H9 (cell line): ENCODE data around the gene DENND5B. TPM values are rescaled to one million over a fixed set of nuclear protein-coding genes. Genes with fewer than 3 reads are reported as not detected.
A peak's percentile ranks its signal among the peaks of the same experiment; 100 is the strongest.

Experiments used
- DNase-seq: peaks from one replicate; pipeline ENCODE4 v3.0.0-alpha.2; 2017
- H2AFZ ChIP-seq: one replicate; pipeline ENCODE4 v1.6.1; 2013; ENCODE audit warnings: mild to moderate bottlenecking, low read length, control low read depth, moderate library complexity
- H2AK5ac ChIP-seq: 2 replicates; pipeline ENCODE4 v1.6.1; 2013; ENCODE audit warnings: low read length, control low read depth, mixed read lengths; ENCODE audit not compliant: insufficient read length
- H2BK120ac ChIP-seq: one replicate; pipeline ENCODE4 v1.6.1; 2013; ENCODE audit warnings: low read depth, mild to moderate bottlenecking, low read length, control low read depth, inconsistent platforms; ENCODE audit not compliant: poor library complexity, severe bottlenecking
- H2BK12ac ChIP-seq: 2 replicates; pipeline ENCODE4 v1.6.1; 2013; ENCODE audit warnings: low read length, control low read depth, mixed read lengths, low read depth; ENCODE audit not compliant: insufficient read length
- H2BK15ac ChIP-seq: 2 replicates; pipeline ENCODE4 v1.6.1; 2013; ENCODE audit warnings: low read depth, low read length, control low read depth
- H2BK20ac ChIP-seq: one replicate; pipeline ENCODE4 v1.6.1; 2013; ENCODE audit warnings: low read depth, mild to moderate bottlenecking, low read length, control low read depth, inconsistent platforms; ENCODE audit not compliant: poor library complexity, severe bottlenecking
- H2BK5ac ChIP-seq: 2 replicates; pipeline ENCODE4 v1.6.1; 2013; ENCODE audit warnings: low read length, control low read depth, mixed read lengths; ENCODE audit not compliant: insufficient read length
- H3K14ac ChIP-seq: 2 replicates; pipeline ENCODE4 v1.6.1; 2013; ENCODE audit warnings: low read length, control low read depth; ENCODE audit not compliant: insufficient read depth
- H3K18ac ChIP-seq: 2 replicates; pipeline ENCODE4 v1.6.1; 2013; ENCODE audit warnings: low read depth, mild to moderate bottlenecking, mixed read lengths, low read length, control low read depth; ENCODE audit not compliant: insufficient read length
- H3K23ac ChIP-seq: 2 replicates; pipeline ENCODE4 v1.6.1; 2013; ENCODE audit warnings: low read length, control low read depth, mixed read lengths, low read depth; ENCODE audit not compliant: insufficient read length
- H3K23me2 ChIP-seq: 2 replicates; pipeline ENCODE4 v1.6.1; 2013; ENCODE audit warnings: low read depth, mild to moderate bottlenecking, mixed read lengths, low read length, control low read depth; ENCODE audit not compliant: insufficient read length, poor library complexity, severe bottlenecking
- H3K27ac ChIP-seq: 2 replicates; pipeline ENCODE4 v1.5.1; 2013; ENCODE audit warnings: low read length, control low read depth, mixed read lengths, low read depth; ENCODE audit not compliant: insufficient read length
- H3K27me3 ChIP-seq: 2 replicates; pipeline ENCODE4 v1.6.1; 2013; ENCODE audit warnings: low read length, control low read depth, inconsistent platforms; ENCODE audit not compliant: insufficient read depth
- H3K4ac ChIP-seq: 2 replicates; pipeline ENCODE4 v1.6.1; 2013; ENCODE audit warnings: low read depth, mild to moderate bottlenecking, control low read depth, inconsistent platforms, low read length, moderate library complexity
- H3K4me1 ChIP-seq: 2 replicates; pipeline ENCODE4 v1.6.1; 2013; ENCODE audit warnings: low read length, control low read depth, inconsistent platforms; ENCODE audit not compliant: insufficient read depth
- H3K4me2 ChIP-seq: 2 replicates; pipeline ENCODE4 v1.6.1; 2013; ENCODE audit warnings: low read length, control low read depth, mixed read lengths; ENCODE audit not compliant: insufficient read length, insufficient read depth
- H3K56ac ChIP-seq: 2 replicates; pipeline ENCODE4 v1.6.1; 2013; ENCODE audit warnings: low read depth, mild to moderate bottlenecking, mixed read lengths, low read length, control low read depth; ENCODE audit not compliant: insufficient read length
- H3K79me1 ChIP-seq: 2 replicates; pipeline ENCODE4 v1.6.1; 2013; ENCODE audit warnings: low read depth, mild to moderate bottlenecking, moderate library complexity, low read length, control low read depth, inconsistent platforms; ENCODE audit not compliant: insufficient read depth, poor library complexity, severe bottlenecking
- H3K79me2 ChIP-seq: 2 replicates; pipeline ENCODE4 v1.6.1; 2013; ENCODE audit warnings: low read length, control low read depth, inconsistent platforms; ENCODE audit not compliant: insufficient read depth
- H3K9ac ChIP-seq: 2 replicates; pipeline ENCODE4 v1.6.1; 2013; ENCODE audit warnings: low read length, control low read depth, mixed read lengths; ENCODE audit not compliant: insufficient read length; ENCODE audit errors: extremely low read depth
- H3K9me3 ChIP-seq: one replicate; pipeline ENCODE4 v1.6.1; 2013; ENCODE audit warnings: low read depth, low read length, inconsistent platforms; ENCODE audit not compliant: control insufficient read depth
- H3T11ph ChIP-seq: one replicate; pipeline ENCODE4 v1.6.1; 2013; ENCODE audit warnings: mild to moderate bottlenecking, low read length, control low read depth, inconsistent platforms
- H4K20me1 ChIP-seq: one replicate; pipeline ENCODE4 v1.6.1; 2013; ENCODE audit not compliant: control insufficient read depth, insufficient read length, insufficient read depth
- H4K5ac ChIP-seq: 2 replicates; pipeline ENCODE4 v1.6.1; 2013; ENCODE audit warnings: low read depth, mild to moderate bottlenecking, mixed read lengths, low read length, control low read depth; ENCODE audit not compliant: insufficient read length
- H4K8ac ChIP-seq: replicated peaks from 2 replicates; pipeline ENCODE4 v1.6.1; 2013; ENCODE audit warnings: low read length, control low read depth, mixed read lengths, low read depth; ENCODE audit not compliant: insufficient read length
- H4K91ac ChIP-seq: 2 replicates; pipeline ENCODE4 v1.6.1; 2013; ENCODE audit warnings: low read depth, mild to moderate bottlenecking, moderate library complexity, mixed read lengths, low read length, control low read depth; ENCODE audit not compliant: insufficient read length
- H3K27ac Mint-ChIP-seq, 3 experiments: 2 replicates in 2 of 3; 3 replicates in 1 of 3; pipeline ENCODE4 v1.8.0; 2020 to 2021; ENCODE audit warnings: mixed read lengths in 3 of 3, mild to moderate bottlenecking in 1 of 3, moderate library complexity in 1 of 3
- H3K27me3 Mint-ChIP-seq: 2 replicates; pipeline ENCODE4 v1.8.0; 2021; ENCODE audit warnings: low read depth, mild to moderate bottlenecking, moderate library complexity, mixed read lengths
- H3K36me3 Mint-ChIP-seq, 3 experiments: 2 replicates in 2 of 3; 3 replicates in 1 of 3; pipeline ENCODE4 v1.8.0; 2020 to 2021; ENCODE audit warnings: low read depth in 3 of 3, mixed read lengths in 3 of 3; ENCODE audit not compliant: insufficient read depth in 1 of 3
- H3K4me1 Mint-ChIP-seq, 2 experiments: 2 replicates each; pipeline ENCODE4 v1.8.0; 2020; ENCODE audit warnings: mixed read lengths in 2 of 2
- H3K4me3 Mint-ChIP-seq, 2 experiments: 2 replicates in 1 of 2; 3 replicates in 1 of 2; pipeline ENCODE4 v1.8.0; 2020 to 2021; ENCODE audit warnings: mild to moderate bottlenecking in 2 of 2, mixed read lengths in 2 of 2, moderate library complexity in 1 of 2
- H3K9me3 Mint-ChIP-seq, 2 experiments: 2 replicates in 1 of 2; 3 replicates in 1 of 2; pipeline ENCODE4 v1.8.0; 2020; ENCODE audit warnings: mild to moderate bottlenecking in 2 of 2, mixed read lengths in 2 of 2, moderate library complexity in 1 of 2
- WGBS: extraction: QIAGEN DNeasy Blood & Tissue Kit; methylation state at CpG from one replicate; pipeline ENCODE4 v1.1.7; 2013; ENCODE audit warnings: missing lambda C conversion rate, low lambda C conversion rate, mixed read lengths; ENCODE audit not compliant: insufficient read length; ENCODE audit errors: extremely low coverage; 5-methylcytosine and 5-hydroxymethylcytosine counted together
- total RNA-seq: library from RNA; stranded (reverse); gene quantifications from 2 replicates; pipeline ENCODE4 v1.2.1, GENCODE V29; 2021
- TF ChIP-seq, protein P1 (sequence below): fragments of 200-600 bp; sonication (generic); conservative IDR thresholded peaks from 3 replicates; pipeline ENCODE4 v1.8.0; 2021; ENCODE audit warnings: antibody characterized with exemption, mild to moderate bottlenecking

The DENND5B gene
- total RNA-seq, 1 experiment from 2014 or later = 13.4 TPM

DNA sequence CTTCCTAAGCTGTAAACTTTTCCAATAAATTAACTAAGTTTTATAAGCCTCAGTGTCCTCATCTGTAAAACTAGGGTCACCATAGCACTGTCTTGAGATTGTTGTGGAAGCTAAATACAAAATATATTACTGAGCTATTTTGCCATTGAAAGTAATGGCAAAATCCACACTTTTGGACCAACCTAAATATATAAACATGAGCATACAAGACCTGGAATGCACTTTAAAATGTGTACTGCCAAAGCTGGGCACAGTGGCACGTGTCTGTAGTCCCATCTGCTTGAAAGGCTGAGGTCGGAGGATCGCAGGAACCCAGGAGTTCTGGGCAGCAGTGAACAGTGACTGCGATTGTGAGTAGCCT is 235.2 kb downstream of the DENND5B start:
- H3T11ph ChIP-seq = no peak overlapping the region
- H3K4me1 ChIP-seq = no peaks in the 10 kb centered on the region; the same call in 1 of the 2 replicates
- H3K23me2 ChIP-seq = no peaks in the 10 kb centered on the region
- H3K9ac ChIP-seq = no peak overlapping the region
- no peak overlapping the region for H3K18ac ChIP-seq
- no peaks in the 10 kb centered on the region for H3K9me3 ChIP-seq
- H3K27me3 Mint-ChIP-seq = no peaks in the 10 kb centered on the region
- H3K4me3 Mint-ChIP-seq = no peak overlapping the region
- peaks cover 17 to 19% of the 10 kb centered on the region in 2 experiments for H3K4me1 Mint-ChIP-seq
- H3K27ac ChIP-seq = no peak overlapping the region
- H4K20me1 ChIP-seq = no peaks in the 10 kb centered on the region
- TF ChIP-seq, protein P1, sequence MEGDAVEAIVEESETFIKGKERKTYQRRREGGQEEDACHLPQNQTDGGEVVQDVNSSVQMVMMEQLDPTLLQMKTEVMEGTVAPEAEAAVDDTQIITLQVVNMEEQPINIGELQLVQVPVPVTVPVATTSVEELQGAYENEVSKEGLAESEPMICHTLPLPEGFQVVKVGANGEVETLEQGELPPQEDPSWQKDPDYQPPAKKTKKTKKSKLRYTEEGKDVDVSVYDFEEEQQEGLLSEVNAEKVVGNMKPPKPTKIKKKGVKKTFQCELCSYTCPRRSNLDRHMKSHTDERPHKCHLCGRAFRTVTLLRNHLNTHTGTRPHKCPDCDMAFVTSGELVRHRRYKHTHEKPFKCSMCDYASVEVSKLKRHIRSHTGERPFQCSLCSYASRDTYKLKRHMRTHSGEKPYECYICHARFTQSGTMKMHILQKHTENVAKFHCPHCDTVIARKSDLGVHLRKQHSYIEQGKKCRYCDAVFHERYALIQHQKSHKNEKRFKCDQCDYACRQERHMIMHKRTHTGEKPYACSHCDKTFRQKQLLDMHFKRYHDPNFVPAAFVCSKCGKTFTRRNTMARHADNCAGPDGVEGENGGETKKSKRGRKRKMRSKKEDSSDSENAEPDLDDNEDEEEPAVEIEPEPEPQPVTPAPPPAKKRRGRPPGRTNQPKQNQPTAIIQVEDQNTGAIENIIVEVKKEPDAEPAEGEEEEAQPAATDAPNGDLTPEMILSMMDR = no peak
- H3K27ac Mint-ChIP-seq = peak overlapping the region in 1 of 3 experiments; percentile 41; a peak in 1 of 7 replicates
- H2BK15ac ChIP-seq = no peak overlapping the region
- H3K56ac ChIP-seq = no peak overlapping the region
- no peak overlapping the region for H2AFZ ChIP-seq
- H3K14ac ChIP-seq = no peak overlapping the region
- no peaks in the 10 kb centered on the region; a peak in 1 of 7 replicates for H3K36me3 Mint-ChIP-seq
- no peaks in the 10 kb centered on the region for H3K27me3 ChIP-seq
- H2BK5ac ChIP-seq = no peak overlapping the region
- no peak for DNase-seq
- H4K8ac ChIP-seq = no peak overlapping the region
- no peak overlapping the region for H3K23ac ChIP-seq
- H3K9me3 Mint-ChIP-seq = no peaks in the 10 kb centered on the region
- WGBS = no CpG with 5 or more reads among the region's 4 CpGs
- no peaks in the 10 kb centered on the region for H3K79me2 ChIP-seq
- no peak overlapping the region for H3K4ac ChIP-seq
- no peak overlapping the region for H3K4me2 ChIP-seq
- no peak overlapping the region for H2BK12ac ChIP-seq
- no peaks in the 10 kb centered on the region for H3K79me1 ChIP-seq
- H2BK120ac ChIP-seq = no peak overlapping the region
- H4K91ac ChIP-seq = no peak overlapping the region
- H2BK20ac ChIP-seq = no peak overlapping the region
- no peak overlapping the region for H2AK5ac ChIP-seq
- no peak overlapping the region for H4K5ac ChIP-seq
